H9 (cell line): ENCODE results near the gene TMEM45B. TPM values are rescaled to one million over a fixed set of nuclear protein-coding genes. Genes with fewer than 3 reads are reported as not detected.
A peak's percentile ranks its signal among the peaks of the same experiment; 100 is the strongest.

Experiments
- DNase-seq: peaks from one replicate; pipeline ENCODE4 v3.0.0-alpha.2; 2017
- H2AFZ ChIP-seq: one replicate; pipeline ENCODE4 v1.6.1; 2013; ENCODE audit warnings: mild to moderate bottlenecking, low read length, control low read depth, moderate library complexity
- H2AK5ac ChIP-seq: 2 replicates; pipeline ENCODE4 v1.6.1; 2013; ENCODE audit warnings: low read length, control low read depth, mixed read lengths; ENCODE audit not compliant: insufficient read length
- H2BK120ac ChIP-seq: one replicate; pipeline ENCODE4 v1.6.1; 2013; ENCODE audit warnings: low read depth, mild to moderate bottlenecking, low read length, control low read depth, inconsistent platforms; ENCODE audit not compliant: poor library complexity, severe bottlenecking
- H2BK12ac ChIP-seq: 2 replicates; pipeline ENCODE4 v1.6.1; 2013; ENCODE audit warnings: low read length, control low read depth, mixed read lengths, low read depth; ENCODE audit not compliant: insufficient read length
- H2BK15ac ChIP-seq: 2 replicates; pipeline ENCODE4 v1.6.1; 2013; ENCODE audit warnings: low read depth, low read length, control low read depth
- H2BK20ac ChIP-seq: one replicate; pipeline ENCODE4 v1.6.1; 2013; ENCODE audit warnings: low read depth, mild to moderate bottlenecking, low read length, control low read depth, inconsistent platforms; ENCODE audit not compliant: poor library complexity, severe bottlenecking
- H2BK5ac ChIP-seq: 2 replicates; pipeline ENCODE4 v1.6.1; 2013; ENCODE audit warnings: low read length, control low read depth, mixed read lengths; ENCODE audit not compliant: insufficient read length
- H3K14ac ChIP-seq: 2 replicates; pipeline ENCODE4 v1.6.1; 2013; ENCODE audit warnings: low read length, control low read depth; ENCODE audit not compliant: insufficient read depth
- H3K18ac ChIP-seq: 2 replicates; pipeline ENCODE4 v1.6.1; 2013; ENCODE audit warnings: low read depth, mild to moderate bottlenecking, mixed read lengths, low read length, control low read depth; ENCODE audit not compliant: insufficient read length
- H3K23ac ChIP-seq: 2 replicates; pipeline ENCODE4 v1.6.1; 2013; ENCODE audit warnings: low read length, control low read depth, mixed read lengths, low read depth; ENCODE audit not compliant: insufficient read length
- H3K23me2 ChIP-seq: 2 replicates; pipeline ENCODE4 v1.6.1; 2013; ENCODE audit warnings: low read depth, mild to moderate bottlenecking, mixed read lengths, low read length, control low read depth; ENCODE audit not compliant: insufficient read length, poor library complexity, severe bottlenecking
- H3K27ac ChIP-seq: 2 replicates; pipeline ENCODE4 v1.5.1; 2013; ENCODE audit warnings: low read length, control low read depth, mixed read lengths, low read depth; ENCODE audit not compliant: insufficient read length
- H3K27me3 ChIP-seq: 2 replicates; pipeline ENCODE4 v1.6.1; 2013; ENCODE audit warnings: low read length, control low read depth, inconsistent platforms; ENCODE audit not compliant: insufficient read depth
- H3K4ac ChIP-seq: 2 replicates; pipeline ENCODE4 v1.6.1; 2013; ENCODE audit warnings: low read depth, mild to moderate bottlenecking, control low read depth, inconsistent platforms, low read length, moderate library complexity
- H3K4me1 ChIP-seq: 2 replicates; pipeline ENCODE4 v1.6.1; 2013; ENCODE audit warnings: low read length, control low read depth, inconsistent platforms; ENCODE audit not compliant: insufficient read depth
- H3K4me2 ChIP-seq: 2 replicates; pipeline ENCODE4 v1.6.1; 2013; ENCODE audit warnings: low read length, control low read depth, mixed read lengths; ENCODE audit not compliant: insufficient read length, insufficient read depth
- H3K56ac ChIP-seq: 2 replicates; pipeline ENCODE4 v1.6.1; 2013; ENCODE audit warnings: low read depth, mild to moderate bottlenecking, mixed read lengths, low read length, control low read depth; ENCODE audit not compliant: insufficient read length
- H3K79me1 ChIP-seq: 2 replicates; pipeline ENCODE4 v1.6.1; 2013; ENCODE audit warnings: low read depth, mild to moderate bottlenecking, moderate library complexity, low read length, control low read depth, inconsistent platforms; ENCODE audit not compliant: insufficient read depth, poor library complexity, severe bottlenecking
- H3K79me2 ChIP-seq: 2 replicates; pipeline ENCODE4 v1.6.1; 2013; ENCODE audit warnings: low read length, control low read depth, inconsistent platforms; ENCODE audit not compliant: insufficient read depth
- H3K9ac ChIP-seq: 2 replicates; pipeline ENCODE4 v1.6.1; 2013; ENCODE audit warnings: low read length, control low read depth, mixed read lengths; ENCODE audit not compliant: insufficient read length; ENCODE audit errors: extremely low read depth
- H3K9me3 ChIP-seq: one replicate; pipeline ENCODE4 v1.6.1; 2013; ENCODE audit warnings: low read depth, low read length, inconsistent platforms; ENCODE audit not compliant: control insufficient read depth
- H3T11ph ChIP-seq: one replicate; pipeline ENCODE4 v1.6.1; 2013; ENCODE audit warnings: mild to moderate bottlenecking, low read length, control low read depth, inconsistent platforms
- H4K20me1 ChIP-seq: one replicate; pipeline ENCODE4 v1.6.1; 2013; ENCODE audit not compliant: control insufficient read depth, insufficient read length, insufficient read depth
- H4K5ac ChIP-seq: 2 replicates; pipeline ENCODE4 v1.6.1; 2013; ENCODE audit warnings: low read depth, mild to moderate bottlenecking, mixed read lengths, low read length, control low read depth; ENCODE audit not compliant: insufficient read length
- H4K8ac ChIP-seq: replicated peaks from 2 replicates; pipeline ENCODE4 v1.6.1; 2013; ENCODE audit warnings: low read length, control low read depth, mixed read lengths, low read depth; ENCODE audit not compliant: insufficient read length
- H4K91ac ChIP-seq: 2 replicates; pipeline ENCODE4 v1.6.1; 2013; ENCODE audit warnings: low read depth, mild to moderate bottlenecking, moderate library complexity, mixed read lengths, low read length, control low read depth; ENCODE audit not compliant: insufficient read length
- H3K27ac Mint-ChIP-seq, 3 experiments: 2 replicates in 2 of 3; 3 replicates in 1 of 3; pipeline ENCODE4 v1.8.0; 2020 to 2021; ENCODE audit warnings: mixed read lengths in 3 of 3, mild to moderate bottlenecking in 1 of 3, moderate library complexity in 1 of 3
- H3K27me3 Mint-ChIP-seq: 2 replicates; pipeline ENCODE4 v1.8.0; 2021; ENCODE audit warnings: low read depth, mild to moderate bottlenecking, moderate library complexity, mixed read lengths
- H3K36me3 Mint-ChIP-seq, 3 experiments: 2 replicates in 2 of 3; 3 replicates in 1 of 3; pipeline ENCODE4 v1.8.0; 2020 to 2021; ENCODE audit warnings: low read depth in 3 of 3, mixed read lengths in 3 of 3; ENCODE audit not compliant: insufficient read depth in 1 of 3
- H3K4me1 Mint-ChIP-seq, 2 experiments: 2 replicates each; pipeline ENCODE4 v1.8.0; 2020; ENCODE audit warnings: mixed read lengths in 2 of 2
- H3K4me3 Mint-ChIP-seq, 2 experiments: 2 replicates in 1 of 2; 3 replicates in 1 of 2; pipeline ENCODE4 v1.8.0; 2020 to 2021; ENCODE audit warnings: mild to moderate bottlenecking in 2 of 2, mixed read lengths in 2 of 2, moderate library complexity in 1 of 2
- H3K9me3 Mint-ChIP-seq, 2 experiments: 2 replicates in 1 of 2; 3 replicates in 1 of 2; pipeline ENCODE4 v1.8.0; 2020; ENCODE audit warnings: mild to moderate bottlenecking in 2 of 2, mixed read lengths in 2 of 2, moderate library complexity in 1 of 2
- WGBS: extraction: QIAGEN DNeasy Blood & Tissue Kit; methylation state at CpG from one replicate; pipeline ENCODE4 v1.1.7; 2013; ENCODE audit warnings: missing lambda C conversion rate, low lambda C conversion rate, mixed read lengths; ENCODE audit not compliant: insufficient read length; ENCODE audit errors: extremely low coverage; 5-methylcytosine and 5-hydroxymethylcytosine counted together
- total RNA-seq: library from RNA; stranded (reverse); gene quantifications from 2 replicates; pipeline ENCODE4 v1.2.1, GENCODE V29; 2021
- TF ChIP-seq, protein P1 (sequence below): fragments of 200-600 bp; sonication (generic); conservative IDR thresholded peaks from 3 replicates; pipeline ENCODE4 v1.8.0; 2021; ENCODE audit warnings: antibody characterized with exemption, mild to moderate bottlenecking

Gene TMEM45B
- total RNA-seq, 1 experiment from 2014 or later = 0.70 TPM

DNA sequence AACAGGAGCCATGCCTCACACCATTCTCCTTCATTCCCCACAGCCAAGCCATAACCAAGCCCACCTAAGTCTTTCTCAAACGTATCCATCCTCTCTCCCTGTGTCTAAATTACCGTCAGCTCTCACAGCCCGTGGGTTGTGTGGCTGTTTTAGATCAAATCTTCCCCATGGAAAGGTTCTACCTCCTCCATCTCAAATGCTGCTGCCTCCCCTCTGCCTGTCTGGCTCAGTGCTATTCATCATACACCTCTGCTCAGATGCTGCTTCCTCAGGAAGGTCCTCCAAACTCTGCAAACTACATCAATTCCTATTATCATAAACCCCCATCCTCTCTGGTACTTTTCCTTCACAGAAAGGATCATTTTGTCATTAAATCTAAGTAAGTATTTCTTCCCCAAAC lies 64.7 kb downstream of the TMEM45B start:
- no peak overlapping the region for H4K5ac ChIP-seq
- no peaks in the 10 kb centered on the region for H3K9me3 Mint-ChIP-seq
- no peak overlapping the region for H2AK5ac ChIP-seq
- H3K79me2 ChIP-seq = no peaks in the 10 kb centered on the region
- H3K23ac ChIP-seq = no peak overlapping the region
- H3K4me3 Mint-ChIP-seq = no peak overlapping the region
- H2AFZ ChIP-seq = no peak overlapping the region
- no peaks in the 10 kb centered on the region for H4K20me1 ChIP-seq
- H3K18ac ChIP-seq = no peak overlapping the region
- H2BK120ac ChIP-seq = no peak overlapping the region
- H3K14ac ChIP-seq = no peak overlapping the region
- H2BK15ac ChIP-seq = no peak overlapping the region
- H3K27ac ChIP-seq = no peak overlapping the region
- no peak overlapping the region for H2BK20ac ChIP-seq
- H3K56ac ChIP-seq = no peak overlapping the region
- H3K23me2 ChIP-seq = no peaks in the 10 kb centered on the region
- no peak overlapping the region for H2BK5ac ChIP-seq
- TF ChIP-seq, protein P1, sequence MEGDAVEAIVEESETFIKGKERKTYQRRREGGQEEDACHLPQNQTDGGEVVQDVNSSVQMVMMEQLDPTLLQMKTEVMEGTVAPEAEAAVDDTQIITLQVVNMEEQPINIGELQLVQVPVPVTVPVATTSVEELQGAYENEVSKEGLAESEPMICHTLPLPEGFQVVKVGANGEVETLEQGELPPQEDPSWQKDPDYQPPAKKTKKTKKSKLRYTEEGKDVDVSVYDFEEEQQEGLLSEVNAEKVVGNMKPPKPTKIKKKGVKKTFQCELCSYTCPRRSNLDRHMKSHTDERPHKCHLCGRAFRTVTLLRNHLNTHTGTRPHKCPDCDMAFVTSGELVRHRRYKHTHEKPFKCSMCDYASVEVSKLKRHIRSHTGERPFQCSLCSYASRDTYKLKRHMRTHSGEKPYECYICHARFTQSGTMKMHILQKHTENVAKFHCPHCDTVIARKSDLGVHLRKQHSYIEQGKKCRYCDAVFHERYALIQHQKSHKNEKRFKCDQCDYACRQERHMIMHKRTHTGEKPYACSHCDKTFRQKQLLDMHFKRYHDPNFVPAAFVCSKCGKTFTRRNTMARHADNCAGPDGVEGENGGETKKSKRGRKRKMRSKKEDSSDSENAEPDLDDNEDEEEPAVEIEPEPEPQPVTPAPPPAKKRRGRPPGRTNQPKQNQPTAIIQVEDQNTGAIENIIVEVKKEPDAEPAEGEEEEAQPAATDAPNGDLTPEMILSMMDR = no peak
- no peaks in the 10 kb centered on the region for H3K79me1 ChIP-seq
- H3K4ac ChIP-seq = no peak overlapping the region
- no peak overlapping the region for H4K8ac ChIP-seq
- H3K27me3 Mint-ChIP-seq = no peaks in the 10 kb centered on the region
- H3K4me1 ChIP-seq = no peaks in the 10 kb centered on the region
- H3K27me3 ChIP-seq = no peaks in the 10 kb centered on the region
- DNase-seq = no peak
- no peak overlapping the region for H4K91ac ChIP-seq
- H2BK12ac ChIP-seq = no peak overlapping the region
- no peak overlapping the region for H3K4me2 ChIP-seq
- no peak overlapping the region for H3T11ph ChIP-seq
- WGBS = no CpG with 5 or more reads among the region's 3 CpGs
- H3K4me1 Mint-ChIP-seq = no peaks in the 10 kb centered on the region
- H3K27ac Mint-ChIP-seq = 0 out of 7 replicates have a peak overlapping the region, but pooled peaks of 1 of the 3 experiments have one; percentile 23
- H3K9ac ChIP-seq = no peak overlapping the region
- H3K36me3 Mint-ChIP-seq = peaks cover 46 to 96% (median 92%) of the 10 kb centered on the region in 3 experiments
- H3K9me3 ChIP-seq = no peaks in the 10 kb centered on the region
